GM21723 (cell line): ENCODE measurements around the gene WRAP73.
"Not testable (repeated sequence)": the region's sequence is repeated elsewhere in the genome, so short reads cannot be mapped to it uniquely, and the experiment has no call there.

Source experiments
- ATAC-seq: cut with Tn5 transposase; IDR thresholded peaks from one replicate; pipeline ENCODE4 v1.9.1; 2021; ENCODE audit warnings: mild to moderate bottlenecking, moderate library complexity; ENCODE audit not compliant: unreplicated experiment

Gene WRAP73

DNA sequence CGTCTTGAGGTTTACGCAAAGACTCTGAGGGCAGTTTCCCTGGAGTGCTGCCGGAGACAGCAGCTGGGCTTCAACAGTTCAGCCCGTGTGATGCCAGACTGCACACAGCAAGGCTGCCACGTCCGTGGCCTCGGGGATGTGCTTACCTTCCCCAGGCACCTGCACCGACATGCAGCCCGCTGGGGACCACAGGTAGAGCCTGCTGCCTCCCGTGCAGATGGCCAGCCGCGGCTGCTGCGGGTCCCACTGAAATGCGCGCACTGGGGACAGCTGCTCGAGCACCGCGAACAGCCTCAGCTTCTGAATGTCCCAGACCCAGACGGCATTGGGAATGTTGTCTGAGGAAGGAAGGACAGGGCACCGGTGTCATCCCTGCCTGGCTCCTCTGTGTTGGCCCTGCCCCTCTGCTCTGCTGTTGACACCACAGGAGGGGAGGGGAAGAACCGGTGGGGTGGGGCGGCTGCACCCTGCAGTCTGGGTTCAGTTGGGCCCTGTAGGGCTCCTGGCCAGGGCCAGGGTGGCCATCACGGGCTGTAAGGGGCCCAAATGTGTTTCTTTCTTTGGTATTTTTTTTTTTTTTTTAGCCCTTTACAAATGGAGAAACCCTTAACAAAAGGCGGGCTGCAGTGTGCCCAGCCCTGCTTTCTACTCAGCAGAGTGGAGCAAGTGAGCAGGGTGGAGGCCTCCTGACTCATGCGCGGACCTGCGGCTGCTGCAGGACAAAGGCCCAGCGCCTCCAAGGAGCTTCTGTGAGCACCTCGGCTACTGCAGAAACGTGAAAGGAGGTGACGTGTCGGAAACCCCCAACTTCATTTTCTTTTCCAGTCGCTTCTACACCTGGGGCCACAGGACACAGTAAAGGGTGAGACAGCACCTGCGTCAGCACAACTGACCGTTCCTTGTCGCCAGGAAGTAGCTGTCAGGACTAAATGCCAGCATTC lies 18.3 kb downstream of the WRAP73 start:
- no peak for ATAC-seq

GRCh38 chr1:3630914-3631313 lies 19.0 kb downstream of the WRAP73 start:
- no peak for ATAC-seq

GRCh38 chr1:3630161-3630611 lies 19.7 kb downstream of the WRAP73 start:
- no peak for ATAC-seq

- ATAC-seq: no peak
These were observed 20.2 kb downstream of the WRAP73 start for GRCh38 chr1:3629561-3630160.

GRCh38 chr1:3628445-3628844 lies 21.5 kb downstream of the WRAP73 start:
- ATAC-seq: no peak

GRCh38 chr1:3627515-3628253 lies 22.2 kb downstream of the WRAP73 start:
- ATAC-seq: no peak

DNA sequence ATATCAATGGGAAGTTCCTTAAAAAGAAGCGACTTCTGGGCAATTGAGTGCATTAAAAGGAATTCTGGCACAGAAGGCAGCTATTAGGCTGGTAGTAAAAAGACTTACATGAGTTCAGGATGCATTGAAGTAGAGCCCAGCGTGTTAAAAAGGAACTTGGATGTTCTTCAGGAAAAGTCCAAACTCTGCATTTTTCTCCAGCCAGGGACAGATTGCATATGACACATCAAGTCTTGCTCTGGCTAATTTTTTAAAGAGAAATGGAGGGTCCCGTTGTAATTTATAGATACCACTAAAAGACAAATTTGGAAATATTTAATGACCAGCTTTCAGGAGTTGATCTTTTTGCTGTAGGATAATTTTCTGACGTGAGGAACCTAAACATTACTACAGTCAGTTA lies 23.9 kb downstream of the WRAP73 start:
- no peak for ATAC-seq

DNA sequence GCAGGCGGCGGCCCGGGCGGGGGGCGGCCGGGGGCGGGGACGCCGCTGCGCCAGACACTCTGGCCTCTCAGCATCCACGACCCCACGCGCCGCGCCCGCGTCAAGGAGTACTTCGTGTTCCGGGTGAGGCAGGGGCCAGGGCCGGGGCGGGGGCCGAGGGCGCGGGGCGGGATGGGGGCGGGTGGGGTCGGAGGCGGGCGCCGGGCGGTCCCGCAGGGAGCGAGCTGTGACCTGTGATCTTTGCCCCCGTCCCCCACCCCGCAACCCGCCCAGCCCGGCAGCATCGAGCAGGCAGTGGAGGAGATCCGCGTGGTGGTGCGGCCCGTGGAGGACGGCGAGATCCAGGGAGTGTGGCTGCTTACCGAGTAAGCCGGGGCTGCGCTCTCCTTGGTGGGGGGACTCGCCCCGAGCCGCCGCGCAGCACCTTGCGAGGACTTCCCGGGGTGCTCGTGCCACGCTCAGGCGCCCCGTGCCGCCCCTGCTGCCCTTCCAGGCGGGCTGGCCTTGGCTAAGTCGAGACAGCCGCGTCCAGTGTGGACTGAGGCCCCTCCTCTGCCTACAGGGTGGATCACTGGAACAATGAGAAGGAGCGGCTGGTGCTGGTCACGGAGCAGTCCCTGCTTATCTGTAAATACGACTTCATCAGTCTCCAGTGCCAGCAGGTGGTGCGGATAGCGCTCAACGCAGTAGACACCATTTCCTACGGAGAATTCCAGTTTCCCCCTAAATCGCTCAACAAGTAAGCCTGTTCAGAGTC lies 24.6 kb downstream of the WRAP73 start:
- ATAC-seq: peak; percentile 21

- ATAC-seq: peak; percentile 89
These were observed 25.4 kb downstream of the WRAP73 start, which contains the start of gene TPRG1L for GRCh38 chr1:3624200-3625136. TSS of gene TPRG1L (plus strand) at chr1:3625015. CDS start at chr1:3625073, 58 bp downstream.

GRCh38 chr1:3623441-3624199 lies 26.3 kb downstream of the WRAP73 start:
- ATAC-seq: no peak

- ATAC-seq: not testable (repeated sequence)
These were observed 27.8 kb downstream of the WRAP73 start for GRCh38 chr1:3622102-3622501.

GRCh38 chr1:3621151-3621671 lies 28.7 kb downstream of the WRAP73 start:
- ATAC-seq: not testable (repeated sequence)

- ATAC-seq: no peak
These were observed 29.2 kb downstream of the WRAP73 start for GRCh38 chr1:3620708-3621107.

GRCh38 chr1:3618881-3619671 lies 30.8 kb downstream of the WRAP73 start:
- ATAC-seq: no peak

DNA sequence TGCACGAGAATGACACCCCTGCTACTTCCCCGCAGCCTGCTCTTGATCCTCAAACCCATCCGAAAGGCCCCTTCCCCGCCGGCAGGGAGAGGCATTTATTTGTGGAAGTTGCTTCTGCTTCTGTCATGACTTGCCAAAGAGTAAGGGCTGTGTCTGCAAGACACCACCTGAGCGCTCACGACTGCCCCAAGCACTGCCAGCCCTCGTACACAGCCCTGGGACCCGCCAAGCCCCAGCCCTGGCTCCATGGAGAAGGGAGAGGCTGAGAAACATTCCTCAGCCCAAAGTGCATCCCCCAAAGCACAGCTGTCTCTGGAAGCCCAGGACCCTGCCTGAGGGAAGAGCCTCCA lies 31.4 kb downstream of the WRAP73 start:
- ATAC-seq: no peak

GRCh38 chr1:3617806-3618345 lies 32.0 kb downstream of the WRAP73 start:
- ATAC-seq: no peak

- ATAC-seq: no peak
These were observed 33.0 kb downstream of the WRAP73 start for GRCh38 chr1:3616861-3617260.
